Heart left ventricle (tissue), 16 donors: Measurements from ENCODE around the gene COQ8A. TPM values are rescaled to one million over a fixed set of nuclear protein-coding genes. Genes with fewer than 3 reads are reported as not detected.

Experiments used
- ATAC-seq, 4 donors: fragments of 200-7000 bp; cut with Tn5 transposase; one replicate each; pipeline ENCODE4 v1.9.1; 2020 to 2022; ENCODE audit warnings: moderate library complexity in 4 of 4, mild to moderate bottlenecking in 3 of 4, moderate number of reproducible peaks in 1 of 4
- DNase-seq, 5 donors: peaks; one replicate each; pipeline ENCODE4 v3.0.0-alpha.2; 2020
- H3K27ac ChIP-seq, 12 donors: fragments of 200-600 bp; sonication (generic) in 4 of 12; one replicate each; pipeline versions ENCODE4 v1.5.0 to v1.8.0; 2016 to 2022; ENCODE audit warnings: mild to moderate bottlenecking in 2 of 12
- H3K27me3 ChIP-seq, 9 donors: fragments of 200-600 bp; sonication (generic) in 2 of 9; one replicate each; pipeline versions ENCODE4 v1.5.1 to v1.8.0; 2016 to 2022; ENCODE audit warnings: mild to moderate bottlenecking in 3 of 9
- H3K36me3 ChIP-seq, 9 donors: fragments of 200-600 bp; sonication (generic) in 2 of 9; one replicate each; pipeline versions ENCODE4 v1.5.0 to v1.8.0; 2018 to 2022; ENCODE audit warnings: mild to moderate bottlenecking in 2 of 9
- H3K4me1 ChIP-seq, 12 donors: fragments of 200-600 bp; sonication (generic) in 4 of 12; one replicate each; pipeline versions ENCODE4 v1.5.0 to v1.8.0; 2016 to 2022; ENCODE audit warnings: mild to moderate bottlenecking in 3 of 12
- H3K4me3 ChIP-seq, 12 donors: fragments of 200-600 bp; sonication (generic) in 4 of 12; one replicate each; pipeline versions ENCODE4 v1.5.0 to v1.8.0; 2017 to 2022; ENCODE audit warnings: mild to moderate bottlenecking in 9 of 12, moderate library complexity in 4 of 12
- H3K9me3 ChIP-seq, 12 donors: fragments of 200-600 bp; sonication (generic) in 4 of 12; one replicate each; pipeline versions ENCODE4 v1.5.0 to v1.8.0; 2016 to 2022; ENCODE audit warnings: mild to moderate bottlenecking in 1 of 12
- CTCF ChIP-seq, 12 donors: fragments of 200-600 bp; sonication (generic) in 4 of 12; IDR thresholded peaks; one replicate each; pipeline versions ENCODE4 v1.5.0 to v1.8.0; 2018 to 2022; ENCODE audit warnings: antibody characterized with exemption in 12 of 12, mild to moderate bottlenecking in 5 of 12
- POLR2A ChIP-seq, 2 donors: fragments of 450-650 bp; IDR thresholded peaks; one replicate each; pipeline ENCODE4 v1.6.1; 2017; ENCODE audit warnings: antibody characterized with exemption in 2 of 2, mild to moderate bottlenecking in 2 of 2, moderate library complexity in 2 of 2
- WGBS, 4 donors: extraction: QIAGEN DNeasy Blood & Tissue Kit in 2 of 4; methylation state at CpG; one replicate each; pipeline versions ENCODE4 v1.1.5 to v1.1.7; 2013 to 2018; 5-methylcytosine and 5-hydroxymethylcytosine counted together
- intact Hi-C, 10 donors: fragments of 100-400 bp; cut with DNase I; formaldehyde crosslinking; loops; one replicate each; pipeline versions ENCODE4 v1.11.1 to v1.14.2; 2022
- polyA plus RNA-seq, 2 donors: library from polyadenylated mRNA; stranded (reverse); fragments of 200-250 nt; gene quantifications; one replicate each; pipeline ENCODE4 v1.2.3, GENCODE V29; 2013
- total RNA-seq, 9 donors: library from RNA; depleted of rRNA in 2 of 9; stranded (reverse); fragments of >200 nt in 2 of 9; fragmentation: NEBNext Ultra II Directional in 3 of 9; extraction: Animal tissue kit (Norgen Biotek cat#: 25700) in 3 of 9; gene quantifications; one replicate each; pipeline versions ENCODE4 v1.1.0 to v1.2.4, GENCODE V29; 2016 to 2023
- donor health status: ischemic (EF 13 %, LVEDD 7.1; RV severe dilation, severe dysfunction).
- donor health status: healthy with polysubstance abuse.
- donor health status: DM: no; HTN: yes; CAD: no.
- donor health status: DM: no; HTN: no; CAD: no.
- donor health status: ischemic (EF 25% LVEDD 6.9; RV normal size, moderate dysfunction).
- donor health status: ischemic (EF 25% LVEDD 5.7; RV mildly dilated, moderate dysfunction).
- donor health status: healthy.
- donor health status: DM: yes; HTN: yes; CAD: no.
- donor health status: ischemic (EF 35%, LVEDD 5.7; RV mildly dilated, moderate dysfunction).
- donor health status: nonischemic (EF 11% LVEDD 7.7; RV severe dilation, severe dysfunction).
- donor health status: DM: yes; HTN: yes; CAD: no.
- donor health status: PGD.
- donor health status: ischemic (EF 29% LVEDD 5.4; RV normal size, mild dysfunction).
- donor health status: nonischemic (EF 23%, LVEDD 6.1; RV moderate dilation, normal function).

The COQ8A gene
- total and polyA plus RNA-seq, 11 donors = 141 to 915 (median 269) TPM

DNA sequence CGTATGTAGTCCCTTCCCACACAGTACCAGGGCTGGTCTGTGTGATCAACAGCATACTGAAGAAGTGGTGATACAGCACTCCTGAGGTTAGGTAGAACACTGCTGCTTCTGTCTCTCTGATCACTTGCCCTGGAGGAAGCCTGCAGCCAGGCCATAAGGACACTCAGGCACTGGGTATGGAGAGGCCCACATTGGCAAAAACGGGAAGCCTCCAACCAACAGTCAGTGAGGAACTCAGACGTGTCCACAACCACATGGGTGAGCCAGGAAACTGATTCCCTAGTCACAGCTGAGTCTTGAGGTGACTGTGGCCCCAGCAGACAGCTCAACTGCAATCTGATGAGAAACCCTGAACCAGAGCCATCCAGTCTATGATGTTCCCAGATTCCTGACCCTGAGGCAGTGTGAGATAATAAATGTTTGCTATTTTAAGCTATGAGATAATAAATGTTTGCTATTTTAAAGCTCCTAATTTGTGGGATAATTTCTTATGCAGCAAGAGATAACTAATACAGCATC is 62.5 kb downstream of the COQ8A start:
- DNase-seq (no peak), ATAC-seq (peak in 1 of 4 donors; percentile 44)
- Histone ChIP-seq H3K4me3 (no peak overlapping the region), H3K27ac (no peak overlapping the region), H3K27me3 (no peaks in the 10 kb centered on the region), H3K9me3 (peaks cover 0 to 4% (median 0%) of the 10 kb centered on the region in 12 donors), H3K36me3 (peaks cover 0 to 66% (median 47%) of the 10 kb centered on the region in 9 donors), H3K4me1 (no peaks in the 10 kb centered on the region)
- TF ChIP-seq CTCF (IDR thresholded peaks at IDR 0.05) (no peak), POLR2A (IDR thresholded peaks at IDR 0.05) (no peak)
- 62 to 69% (median 66%) methylated on average over 3 of the region's 3 CpGs for WGBS, 4 donors
- intact Hi-C loops = no loop called here

DNA sequence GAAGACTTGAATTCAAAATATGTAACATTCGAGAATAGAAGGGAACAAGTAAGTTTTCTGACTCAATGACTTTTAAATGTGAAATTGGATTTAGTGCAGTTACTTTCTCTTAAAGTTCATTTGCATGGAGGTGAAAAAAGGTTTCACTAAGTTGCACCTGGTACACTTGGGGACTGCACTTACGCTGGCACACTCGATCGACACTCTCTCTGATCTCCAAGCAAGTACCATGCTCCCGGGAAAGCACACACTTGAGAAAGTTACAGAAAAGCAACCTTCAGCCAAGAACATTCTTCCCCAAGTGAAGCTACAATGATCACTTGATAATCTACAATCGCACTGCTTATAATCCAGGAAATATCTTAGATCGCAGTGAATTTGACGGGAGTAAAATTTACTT is 63.1 kb downstream of the COQ8A start:
- DNase-seq (no peak), ATAC-seq (no peak)
- TF ChIP-seq CTCF (IDR thresholded peaks at IDR 0.05) (no peak), POLR2A (IDR thresholded peaks at IDR 0.05) (no peak)
- Histone ChIP-seq H3K4me1 (no peaks in the 10 kb centered on the region), H3K27me3 (no peaks in the 10 kb centered on the region), H3K27ac (no peak overlapping the region), H3K9me3 (peaks cover 0 to 4% (median 0%) of the 10 kb centered on the region in 12 donors), H3K4me3 (no peak overlapping the region), H3K36me3 (peaks cover 0 to 63% (median 47%) of the 10 kb centered on the region in 9 donors)
- WGBS, 4 donors = 94 to 98% (median 96%) methylated on average over 8 of the region's 8 CpGs
- intact Hi-C loops = no loop called here

DNA sequence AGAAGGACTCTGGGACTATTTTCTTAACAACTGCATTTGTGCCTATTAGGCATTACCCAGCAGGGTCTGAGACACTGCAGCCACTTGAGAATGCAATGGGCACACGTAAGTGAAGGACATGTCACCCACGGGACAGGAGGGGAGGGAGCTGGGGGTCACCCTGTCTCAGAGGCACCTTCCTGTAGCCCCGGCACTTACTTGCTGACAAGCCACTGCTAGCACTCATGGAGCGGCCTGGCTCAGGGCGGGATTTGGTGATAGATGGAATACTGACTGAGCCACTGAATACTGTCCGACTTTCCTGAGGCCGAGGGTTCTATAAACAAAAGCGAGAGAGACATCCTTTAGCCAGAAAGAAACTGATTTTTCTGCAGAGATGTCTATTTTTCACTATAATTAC is 64.7 kb downstream of the COQ8A start:
- Histone ChIP-seq H3K9me3 (no peaks in the 10 kb centered on the region), H3K27ac (no peak overlapping the region), H3K36me3 (peaks cover 0 to 69% (median 47%) of the 10 kb centered on the region in 9 donors), H3K4me3 (no peak overlapping the region), H3K4me1 (no peaks in the 10 kb centered on the region), H3K27me3 (no peaks in the 10 kb centered on the region)
- TF ChIP-seq POLR2A (IDR thresholded peaks at IDR 0.05) = no peak
- no peak for TF ChIP-seq CTCF (IDR thresholded peaks at IDR 0.05)
- DNase-seq = no peak
- intact Hi-C loops = no loop called here
- WGBS, 4 donors = 81 to 91% (median 90%) methylated on average over 8 of the region's 8 CpGs
- ATAC-seq = peak in 1 of 4 donors; percentile 37

DNA sequence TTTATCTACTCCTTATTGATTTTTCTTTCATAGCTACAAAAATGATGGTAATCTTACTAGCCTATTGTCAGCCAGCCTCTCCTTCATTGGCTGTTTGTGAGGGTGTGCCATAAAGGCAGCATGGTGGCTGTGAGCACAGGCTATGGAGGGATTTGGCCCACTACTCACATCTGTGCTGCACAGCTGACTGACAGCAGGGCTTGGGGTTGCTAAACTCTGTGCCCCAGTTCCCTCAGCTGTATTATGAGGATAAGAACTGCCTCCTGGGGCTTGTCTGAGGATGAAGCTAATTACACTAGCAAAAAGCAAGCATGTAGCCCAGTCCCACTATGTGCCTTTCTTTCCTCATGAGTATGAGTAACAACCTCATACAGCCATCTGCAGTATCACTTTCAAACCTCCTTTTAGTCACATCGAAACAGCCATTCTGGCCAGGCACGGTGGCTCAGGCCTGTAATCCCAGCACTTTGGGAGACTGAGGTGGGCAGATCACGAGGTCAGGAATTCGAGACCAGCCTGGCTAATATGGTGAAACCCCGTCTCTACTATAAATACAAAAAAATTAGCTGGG is 66.2 kb downstream of the COQ8A start:
- no peaks in the 10 kb centered on the region for H3K9me3 ChIP-seq
- no peaks in the 10 kb centered on the region for H3K27me3 ChIP-seq
- intact Hi-C loops = no loop called here
- H3K27ac ChIP-seq = no peak overlapping the region
- ATAC-seq (no peak), DNase-seq (no peak)
- H3K36me3 ChIP-seq = peaks cover 0 to 70% (median 37%) of the 10 kb centered on the region in 9 donors
- TF ChIP-seq CTCF (IDR thresholded peaks at IDR 0.05) (no peak), POLR2A (IDR thresholded peaks at IDR 0.05) (no peak)
- WGBS, 4 donors = 97 to 100% (median 97%) methylated on average over 5 of the region's 5 CpGs
- H3K4me3 ChIP-seq = no peak overlapping the region
- H3K4me1 ChIP-seq = no peaks in the 10 kb centered on the region
